ENCODE results near the gene PRPF39. TPM values are rescaled to one million over a fixed set of nuclear protein-coding genes. Genes with fewer than 3 reads are reported as not detected.

PRPF39 gene
- total RNA-seq, 1 experiment from 2014 or later = 32.3 TPM

DNA sequence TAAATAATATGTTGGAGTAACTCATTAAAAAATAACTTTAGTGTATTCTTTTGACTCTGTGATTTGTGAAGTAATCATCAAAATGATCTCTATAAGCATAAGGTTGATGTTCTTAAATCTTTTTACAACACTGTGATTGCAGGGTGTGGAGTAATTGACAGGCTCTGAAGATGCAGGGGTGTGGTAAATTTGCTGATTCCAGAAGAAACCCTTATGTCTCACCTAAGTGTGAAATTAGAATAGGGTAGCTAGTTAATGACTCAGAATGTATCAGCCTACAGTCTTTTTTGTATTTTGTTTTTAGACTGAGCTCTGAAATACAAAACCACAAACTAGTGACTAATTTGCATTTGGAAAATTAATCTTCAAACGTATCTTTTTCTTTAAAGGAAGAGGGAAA, 5.9 kb downstream of the PRPF39 start:
- no peak for ATAC-seq
- Mint-ChIP-seq H3K4me3 (no peak overlapping the region), H3K9me3 (no peaks in the 10 kb centered on the region), H3K27ac (no peak overlapping the region), H3K27me3 (ENCODE audit: low read depth) (no peaks in the 10 kb centered on the region), H3K4me1 (peaks cover 40% of the 10 kb centered on the region), H3K36me3 (no peaks in the 10 kb centered on the region)
- ChIA-PET CTCF (no interaction called here), POLR2A (no interaction called here)
- no peak for DNase-seq (ENCODE audit: low spot score)
- TF ChIP-seq FOXJ3 (CRISPR knock-in tag; IDR thresholded peaks at IDR 0.05; ENCODE audit: borderline replicate concordance) (no peak), ZNF121 (CRISPR knock-in tag; IDR thresholded peaks at IDR 0.05) (no peak), OVOL2 (CRISPR knock-in tag; IDR thresholded peaks at IDR 0.05; ENCODE audit: borderline replicate concordance) (no peak), TP53 (CRISPR knock-in tag; IDR thresholded peaks at IDR 0.05) (no peak), ETV6 (CRISPR knock-in tag; IDR thresholded peaks at IDR 0.05) (no peak), ZNF263 (CRISPR knock-in tag; IDR thresholded peaks at IDR 0.05; ENCODE audit: low read depth) (no peak), SMAD3 (CRISPR knock-in tag; IDR thresholded peaks at IDR 0.05; ENCODE audit: borderline replicate concordance) (no peak), TEAD4 (CRISPR knock-in tag; IDR thresholded peaks at IDR 0.05) (no peak), EMX1 (CRISPR knock-in tag; IDR thresholded peaks at IDR 0.05) (no peak), RORB (CRISPR knock-in tag; IDR thresholded peaks at IDR 0.05) (no peak)
- TF ChIP-seq, protein P1, sequence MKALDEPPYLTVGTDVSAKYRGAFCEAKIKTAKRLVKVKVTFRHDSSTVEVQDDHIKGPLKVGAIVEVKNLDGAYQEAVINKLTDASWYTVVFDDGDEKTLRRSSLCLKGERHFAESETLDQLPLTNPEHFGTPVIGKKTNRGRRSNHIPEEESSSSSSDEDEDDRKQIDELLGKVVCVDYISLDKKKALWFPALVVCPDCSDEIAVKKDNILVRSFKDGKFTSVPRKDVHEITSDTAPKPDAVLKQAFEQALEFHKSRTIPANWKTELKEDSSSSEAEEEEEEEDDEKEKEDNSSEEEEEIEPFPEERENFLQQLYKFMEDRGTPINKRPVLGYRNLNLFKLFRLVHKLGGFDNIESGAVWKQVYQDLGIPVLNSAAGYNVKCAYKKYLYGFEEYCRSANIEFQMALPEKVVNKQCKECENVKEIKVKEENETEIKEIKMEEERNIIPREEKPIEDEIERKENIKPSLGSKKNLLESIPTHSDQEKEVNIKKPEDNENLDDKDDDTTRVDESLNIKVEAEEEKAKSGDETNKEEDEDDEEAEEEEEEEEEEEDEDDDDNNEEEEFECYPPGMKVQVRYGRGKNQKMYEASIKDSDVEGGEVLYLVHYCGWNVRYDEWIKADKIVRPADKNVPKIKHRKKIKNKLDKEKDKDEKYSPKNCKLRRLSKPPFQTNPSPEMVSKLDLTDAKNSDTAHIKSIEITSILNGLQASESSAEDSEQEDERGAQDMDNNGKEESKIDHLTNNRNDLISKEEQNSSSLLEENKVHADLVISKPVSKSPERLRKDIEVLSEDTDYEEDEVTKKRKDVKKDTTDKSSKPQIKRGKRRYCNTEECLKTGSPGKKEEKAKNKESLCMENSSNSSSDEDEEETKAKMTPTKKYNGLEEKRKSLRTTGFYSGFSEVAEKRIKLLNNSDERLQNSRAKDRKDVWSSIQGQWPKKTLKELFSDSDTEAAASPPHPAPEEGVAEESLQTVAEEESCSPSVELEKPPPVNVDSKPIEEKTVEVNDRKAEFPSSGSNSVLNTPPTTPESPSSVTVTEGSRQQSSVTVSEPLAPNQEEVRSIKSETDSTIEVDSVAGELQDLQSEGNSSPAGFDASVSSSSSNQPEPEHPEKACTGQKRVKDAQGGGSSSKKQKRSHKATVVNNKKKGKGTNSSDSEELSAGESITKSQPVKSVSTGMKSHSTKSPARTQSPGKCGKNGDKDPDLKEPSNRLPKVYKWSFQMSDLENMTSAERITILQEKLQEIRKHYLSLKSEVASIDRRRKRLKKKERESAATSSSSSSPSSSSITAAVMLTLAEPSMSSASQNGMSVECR (CRISPR knock-in tag; IDR thresholded peaks at IDR 0.05; ENCODE audit: borderline replicate concordance) = no peak
- TF ChIP-seq, protein P2, sequence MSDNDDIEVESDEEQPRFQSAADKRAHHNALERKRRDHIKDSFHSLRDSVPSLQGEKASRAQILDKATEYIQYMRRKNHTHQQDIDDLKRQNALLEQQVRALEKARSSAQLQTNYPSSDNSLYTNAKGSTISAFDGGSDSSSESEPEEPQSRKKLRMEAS (CRISPR knock-in tag; IDR thresholded peaks at IDR 0.05) = no peak
- TF ChIP-seq, protein P3, sequence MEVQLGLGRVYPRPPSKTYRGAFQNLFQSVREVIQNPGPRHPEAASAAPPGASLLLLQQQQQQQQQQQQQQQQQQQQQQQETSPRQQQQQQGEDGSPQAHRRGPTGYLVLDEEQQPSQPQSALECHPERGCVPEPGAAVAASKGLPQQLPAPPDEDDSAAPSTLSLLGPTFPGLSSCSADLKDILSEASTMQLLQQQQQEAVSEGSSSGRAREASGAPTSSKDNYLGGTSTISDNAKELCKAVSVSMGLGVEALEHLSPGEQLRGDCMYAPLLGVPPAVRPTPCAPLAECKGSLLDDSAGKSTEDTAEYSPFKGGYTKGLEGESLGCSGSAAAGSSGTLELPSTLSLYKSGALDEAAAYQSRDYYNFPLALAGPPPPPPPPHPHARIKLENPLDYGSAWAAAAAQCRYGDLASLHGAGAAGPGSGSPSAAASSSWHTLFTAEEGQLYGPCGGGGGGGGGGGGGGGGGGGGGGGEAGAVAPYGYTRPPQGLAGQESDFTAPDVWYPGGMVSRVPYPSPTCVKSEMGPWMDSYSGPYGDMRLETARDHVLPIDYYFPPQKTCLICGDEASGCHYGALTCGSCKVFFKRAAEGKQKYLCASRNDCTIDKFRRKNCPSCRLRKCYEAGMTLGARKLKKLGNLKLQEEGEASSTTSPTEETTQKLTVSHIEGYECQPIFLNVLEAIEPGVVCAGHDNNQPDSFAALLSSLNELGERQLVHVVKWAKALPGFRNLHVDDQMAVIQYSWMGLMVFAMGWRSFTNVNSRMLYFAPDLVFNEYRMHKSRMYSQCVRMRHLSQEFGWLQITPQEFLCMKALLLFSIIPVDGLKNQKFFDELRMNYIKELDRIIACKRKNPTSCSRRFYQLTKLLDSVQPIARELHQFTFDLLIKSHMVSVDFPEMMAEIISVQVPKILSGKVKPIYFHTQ (CRISPR knock-in tag; IDR thresholded peaks at IDR 0.05) = no peak
- TF ChIP-seq, protein P4, sequence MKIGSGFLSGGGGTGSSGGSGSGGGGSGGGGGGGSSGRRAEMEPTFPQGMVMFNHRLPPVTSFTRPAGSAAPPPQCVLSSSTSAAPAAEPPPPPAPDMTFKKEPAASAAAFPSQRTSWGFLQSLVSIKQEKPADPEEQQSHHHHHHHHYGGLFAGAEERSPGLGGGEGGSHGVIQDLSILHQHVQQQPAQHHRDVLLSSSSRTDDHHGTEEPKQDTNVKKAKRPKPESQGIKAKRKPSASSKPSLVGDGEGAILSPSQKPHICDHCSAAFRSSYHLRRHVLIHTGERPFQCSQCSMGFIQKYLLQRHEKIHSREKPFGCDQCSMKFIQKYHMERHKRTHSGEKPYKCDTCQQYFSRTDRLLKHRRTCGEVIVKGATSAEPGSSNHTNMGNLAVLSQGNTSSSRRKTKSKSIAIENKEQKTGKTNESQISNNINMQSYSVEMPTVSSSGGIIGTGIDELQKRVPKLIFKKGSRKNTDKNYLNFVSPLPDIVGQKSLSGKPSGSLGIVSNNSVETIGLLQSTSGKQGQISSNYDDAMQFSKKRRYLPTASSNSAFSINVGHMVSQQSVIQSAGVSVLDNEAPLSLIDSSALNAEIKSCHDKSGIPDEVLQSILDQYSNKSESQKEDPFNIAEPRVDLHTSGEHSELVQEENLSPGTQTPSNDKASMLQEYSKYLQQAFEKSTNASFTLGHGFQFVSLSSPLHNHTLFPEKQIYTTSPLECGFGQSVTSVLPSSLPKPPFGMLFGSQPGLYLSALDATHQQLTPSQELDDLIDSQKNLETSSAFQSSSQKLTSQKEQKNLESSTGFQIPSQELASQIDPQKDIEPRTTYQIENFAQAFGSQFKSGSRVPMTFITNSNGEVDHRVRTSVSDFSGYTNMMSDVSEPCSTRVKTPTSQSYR (CRISPR knock-in tag; IDR thresholded peaks at IDR 0.05) = no peak
- TF ChIP-seq, protein P5, sequence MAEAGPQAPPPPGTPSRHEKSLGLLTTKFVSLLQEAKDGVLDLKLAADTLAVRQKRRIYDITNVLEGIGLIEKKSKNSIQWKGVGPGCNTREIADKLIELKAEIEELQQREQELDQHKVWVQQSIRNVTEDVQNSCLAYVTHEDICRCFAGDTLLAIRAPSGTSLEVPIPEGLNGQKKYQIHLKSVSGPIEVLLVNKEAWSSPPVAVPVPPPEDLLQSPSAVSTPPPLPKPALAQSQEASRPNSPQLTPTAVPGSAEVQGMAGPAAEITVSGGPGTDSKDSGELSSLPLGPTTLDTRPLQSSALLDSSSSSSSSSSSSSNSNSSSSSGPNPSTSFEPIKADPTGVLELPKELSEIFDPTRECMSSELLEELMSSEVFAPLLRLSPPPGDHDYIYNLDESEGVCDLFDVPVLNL (CRISPR knock-in tag; IDR thresholded peaks at IDR 0.05; ENCODE audit: borderline replicate concordance, low read depth) = no peak
- TF ChIP-seq, protein P6, sequence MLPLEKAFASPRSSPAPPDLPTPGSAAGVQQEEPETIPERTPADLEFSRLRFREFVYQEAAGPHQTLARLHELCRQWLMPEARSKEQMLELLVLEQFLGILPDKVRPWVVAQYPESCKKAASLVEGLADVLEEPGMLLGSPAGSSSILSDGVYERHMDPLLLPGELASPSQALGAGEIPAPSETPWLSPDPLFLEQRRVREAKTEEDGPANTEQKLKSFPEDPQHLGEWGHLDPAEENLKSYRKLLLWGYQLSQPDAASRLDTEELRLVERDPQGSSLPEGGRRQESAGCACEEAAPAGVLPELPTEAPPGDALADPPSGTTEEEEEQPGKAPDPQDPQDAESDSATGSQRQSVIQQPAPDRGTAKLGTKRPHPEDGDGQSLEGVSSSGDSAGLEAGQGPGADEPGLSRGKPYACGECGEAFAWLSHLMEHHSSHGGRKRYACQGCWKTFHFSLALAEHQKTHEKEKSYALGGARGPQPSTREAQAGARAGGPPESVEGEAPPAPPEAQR (CRISPR knock-in tag; IDR thresholded peaks at IDR 0.05) = no peak
- TF ChIP-seq, protein P7, sequence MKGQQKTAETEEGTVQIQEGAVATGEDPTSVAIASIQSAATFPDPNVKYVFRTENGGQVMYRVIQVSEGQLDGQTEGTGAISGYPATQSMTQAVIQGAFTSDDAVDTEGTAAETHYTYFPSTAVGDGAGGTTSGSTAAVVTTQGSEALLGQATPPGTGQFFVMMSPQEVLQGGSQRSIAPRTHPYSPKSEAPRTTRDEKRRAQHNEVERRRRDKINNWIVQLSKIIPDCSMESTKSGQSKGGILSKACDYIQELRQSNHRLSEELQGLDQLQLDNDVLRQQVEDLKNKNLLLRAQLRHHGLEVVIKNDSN (CRISPR knock-in tag; IDR thresholded peaks at IDR 0.05) = no peak
- TF ChIP-seq, protein P8, sequence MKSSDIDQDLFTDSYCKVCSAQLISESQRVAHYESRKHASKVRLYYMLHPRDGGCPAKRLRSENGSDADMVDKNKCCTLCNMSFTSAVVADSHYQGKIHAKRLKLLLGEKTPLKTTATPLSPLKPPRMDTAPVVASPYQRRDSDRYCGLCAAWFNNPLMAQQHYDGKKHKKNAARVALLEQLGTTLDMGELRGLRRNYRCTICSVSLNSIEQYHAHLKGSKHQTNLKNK (CRISPR knock-in tag; IDR thresholded peaks at IDR 0.05) = no peak
